ENCODE measurements around the gene CDH4.

DNA sequence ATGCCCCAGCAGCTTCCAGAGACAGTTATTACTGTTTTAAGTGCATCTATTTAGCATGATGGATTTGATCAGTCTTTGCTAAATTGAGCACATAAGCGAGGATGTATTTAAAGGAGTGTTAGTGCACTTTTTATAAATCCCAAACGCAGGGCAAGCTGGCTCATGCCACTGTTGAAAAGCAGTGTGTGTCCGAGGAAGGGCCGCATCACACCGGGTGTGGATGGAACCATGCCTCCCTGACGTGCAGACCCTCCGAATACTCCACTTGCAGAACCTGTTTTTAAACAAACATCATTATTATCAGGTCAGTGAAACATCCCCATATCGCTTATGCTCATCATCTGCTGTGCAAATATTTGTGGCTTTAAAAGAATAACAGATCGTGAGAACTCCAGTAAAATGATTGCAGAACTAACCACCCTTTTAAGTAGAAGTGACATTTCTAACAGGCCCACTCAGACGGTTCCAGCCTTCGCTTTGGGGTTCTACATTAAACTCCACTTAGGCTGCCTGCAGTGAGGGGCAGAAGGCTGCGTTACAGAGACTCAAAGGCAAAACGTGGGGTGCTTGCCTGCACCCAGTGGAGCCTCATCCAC is 190.1 kb downstream of the CDH4 start:
- TF ChIP-seq, protein P1, sequence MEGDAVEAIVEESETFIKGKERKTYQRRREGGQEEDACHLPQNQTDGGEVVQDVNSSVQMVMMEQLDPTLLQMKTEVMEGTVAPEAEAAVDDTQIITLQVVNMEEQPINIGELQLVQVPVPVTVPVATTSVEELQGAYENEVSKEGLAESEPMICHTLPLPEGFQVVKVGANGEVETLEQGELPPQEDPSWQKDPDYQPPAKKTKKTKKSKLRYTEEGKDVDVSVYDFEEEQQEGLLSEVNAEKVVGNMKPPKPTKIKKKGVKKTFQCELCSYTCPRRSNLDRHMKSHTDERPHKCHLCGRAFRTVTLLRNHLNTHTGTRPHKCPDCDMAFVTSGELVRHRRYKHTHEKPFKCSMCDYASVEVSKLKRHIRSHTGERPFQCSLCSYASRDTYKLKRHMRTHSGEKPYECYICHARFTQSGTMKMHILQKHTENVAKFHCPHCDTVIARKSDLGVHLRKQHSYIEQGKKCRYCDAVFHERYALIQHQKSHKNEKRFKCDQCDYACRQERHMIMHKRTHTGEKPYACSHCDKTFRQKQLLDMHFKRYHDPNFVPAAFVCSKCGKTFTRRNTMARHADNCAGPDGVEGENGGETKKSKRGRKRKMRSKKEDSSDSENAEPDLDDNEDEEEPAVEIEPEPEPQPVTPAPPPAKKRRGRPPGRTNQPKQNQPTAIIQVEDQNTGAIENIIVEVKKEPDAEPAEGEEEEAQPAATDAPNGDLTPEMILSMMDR (IDR thresholded peaks at IDR 0.05): no peak
- no peak for TF ChIP-seq POLR2AphosphoS5 (IDR thresholded peaks at IDR 0.05)
- no peak for TF ChIP-seq EP300 (IDR thresholded peaks at IDR 0.05)

All from upper lobe of left lung (tissue), 4 donors.